H1 (cell line): ENCODE results near the gene THADA. TPM values are rescaled to one million over a fixed set of nuclear protein-coding genes. Genes with fewer than 3 reads are reported as not detected.
A peak's percentile ranks its signal among the peaks of the same experiment; 100 is the strongest.

Experiments
- BACH1 ChIP-seq: IDR thresholded peaks from 2 replicates; pipeline ENCODE4 v1.6.1; 2012; ENCODE audit warnings: low read length, improper control_type of control experiment
- CBX5 ChIP-seq: fragments of 300-800, 300-1000 bp; sonication (generic); IDR thresholded peaks from 2 replicates; pipeline ENCODE4 v1.7.1; 2016; ENCODE audit warnings: antibody characterized with exemption, low read length, low read depth
- E2F6 ChIP-seq: IDR thresholded peaks from 2 replicates; pipeline ENCODE4 v1.6.1; 2012; ENCODE audit warnings: inconsistent platforms
- FOSL1 ChIP-seq: IDR thresholded peaks from 2 replicates; pipeline ENCODE4 v1.6.1; 2011; ENCODE audit warnings: mild to moderate bottlenecking, low read depth, low read length, moderate library complexity; ENCODE audit not compliant: insufficient read depth
- GABPA ChIP-seq: IDR thresholded peaks from 2 replicates; pipeline ENCODE4 v1.6.1; 2011; ENCODE audit warnings: mild to moderate bottlenecking, low read length, moderate library complexity, borderline replicate concordance; ENCODE audit not compliant: insufficient read depth
- GTF2F1 ChIP-seq: IDR thresholded peaks from 2 replicates; pipeline ENCODE4 v1.6.1; 2012; ENCODE audit warnings: low read depth, low read length, improper control_type of control experiment, borderline replicate concordance
- HDAC6 ChIP-seq: IDR thresholded peaks from one replicate; pipeline ENCODE4 v1.7.1; 2012; ENCODE audit warnings: low read depth, mild to moderate bottlenecking, inconsistent platforms, low read length, moderate library complexity
- MAFK ChIP-seq: IDR thresholded peaks from 2 replicates; pipeline ENCODE4 v1.6.1; 2012; ENCODE audit warnings: low read depth, mild to moderate bottlenecking, improper control_type of control experiment, low read length
- NANOG ChIP-seq: IDR thresholded peaks from 2 replicates; pipeline ENCODE4 v1.6.1; 2011; ENCODE audit warnings: low read length, low read depth, mild to moderate bottlenecking, inconsistent platforms; ENCODE audit not compliant: insufficient read depth, poor library complexity, severe bottlenecking
- NRF1 ChIP-seq: IDR thresholded peaks from 2 replicates; pipeline ENCODE4 v1.6.1; 2011; ENCODE audit warnings: mild to moderate bottlenecking, low read depth, low read length, improper control_type of control experiment
- PHF8 ChIP-seq: fragments of 200-600 bp; sonication (generic); conservative IDR thresholded peaks from 2 replicates; pipeline ENCODE4 v1.7.1; 2012; ENCODE audit warnings: low read depth, mild to moderate bottlenecking, inconsistent platforms, low read length, moderate library complexity
- POLR2A ChIP-seq, 2 experiments: IDR thresholded peaks; 1 replicate in 1 of 2; 2 replicates in 1 of 2; pipeline ENCODE4 v1.6.1; 2011; ENCODE audit warnings: low read depth in 2 of 2, low read length in 2 of 2, mild to moderate bottlenecking in 2 of 2; ENCODE audit errors: control extremely low read depth in 1 of 2
- RAD21 ChIP-seq, 2 experiments: IDR thresholded peaks in 1 of 2; conservative IDR thresholded peaks in 1 of 2; 2 replicates each; pipeline ENCODE4 v1.6.1; 2011; ENCODE audit warnings: low read depth in 2 of 2, low read length in 2 of 2, improper control_type of control experiment in 1 of 2, inconsistent platforms in 1 of 2, mild to moderate bottlenecking in 1 of 2, moderate library complexity in 1 of 2
- SAP30 ChIP-seq: fragments of 300-600 bp; sonication (generic); IDR thresholded peaks from 2 replicates; pipeline ENCODE4 v1.7.1; 2012; ENCODE audit warnings: low read length, moderate library complexity, mild to moderate bottlenecking, inconsistent platforms; ENCODE audit not compliant: insufficient read depth, insufficient replicate concordance
- SIX5 ChIP-seq: IDR thresholded peaks from 2 replicates; pipeline ENCODE4 v1.6.1; 2011; ENCODE audit warnings: mild to moderate bottlenecking, low read depth, low read length
- SP1 ChIP-seq: IDR thresholded peaks from 2 replicates; pipeline ENCODE4 v1.6.1; 2011; ENCODE audit warnings: low read depth, low read length
- SRF ChIP-seq: IDR thresholded peaks from 2 replicates; pipeline ENCODE4 v1.6.1; 2011; ENCODE audit warnings: mild to moderate bottlenecking, low read depth, low read length, moderate library complexity
- SUZ12 ChIP-seq: fragments of 200-600 bp; sonication (generic); IDR thresholded peaks from 2 replicates; pipeline ENCODE4 v1.6.1; 2012; ENCODE audit warnings: mild to moderate bottlenecking, inconsistent platforms, low read length, moderate library complexity, mixed read lengths
- TAF7 ChIP-seq: optimal IDR thresholded peaks from 2 replicates; pipeline ENCODE3; 2011; ENCODE audit warnings: low read depth, mild to moderate bottlenecking, inconsistent platforms, low read length, moderate library complexity, borderline replicate concordance
- TCF12 ChIP-seq: IDR thresholded peaks from 2 replicates; pipeline ENCODE4 v1.6.1; 2011; ENCODE audit warnings: low read depth, mild to moderate bottlenecking, low read length
- USF2 ChIP-seq: IDR thresholded peaks from 2 replicates; pipeline ENCODE4 v1.6.1; 2011; ENCODE audit warnings: low read length, improper control_type of control experiment
- YY1 ChIP-seq: IDR thresholded peaks from 2 replicates; pipeline ENCODE4 v1.6.1; 2011; ENCODE audit warnings: low read depth, mild to moderate bottlenecking, low read length
- polyA plus RNA-seq, 7 experiments: library from polyadenylated mRNA; depleted of rRNA in 3 of 7; stranded (reverse) in 5 of 7; unstranded in 2 of 7; fragments of >200 nt in 5 of 7; fragments of 200-250 nt in 2 of 7; gene quantifications; 1 replicate in 5 of 7; 2 replicates in 1 of 7; 4 replicates in 1 of 7; pipeline versions ENCODE4 v1.2.1 to v1.2.3, GENCODE V29; 2011 to 2013; ENCODE audit warnings: missing spikeins in 2 of 7, mixed read lengths in 2 of 7
- total RNA-seq: library from RNA; stranded (reverse); fragmentation: NEBNext Ultra II Directional; extraction: Animal tissue kit (Norgen Biotek cat#: 25700); gene quantifications from 2 replicates; pipeline ENCODE4 v1.2.1, GENCODE V29; 2021

Gene THADA
- total and polyA plus RNA-seq, 2 of the 8 experiments (the other 6 are each of a cell fraction or from before 2014, with no cell fraction given), result 22.4 to 26.8 TPM

- TF ChIP-seq SRF (no peak), FOSL1 (no peak), RAD21 (IDR thresholded peaks at IDR 0.05 in 1 of 2, conservative IDR thresholded peaks at IDR 0.05 in 1 of 2; ENCODE audit: low read depth in 2 of 2, low read length in 2 of 2) (no peak), SP1 (no peak), POLR2A (IDR thresholded peaks at IDR 0.05; ENCODE audit: control extremely low read depth in 1 of 2, low read depth in 2 of 2, low read length in 2 of 2) (peak in 1 of 2 experiments; percentile 86; a peak in 2 of 3 replicates), PHF8 (no peak), YY1 (peak; percentile 24; the same call in 1 of the 2 replicates), NRF1 (no peak), SAP30 (no peak), USF2 (no peak), GTF2F1 (no peak), NANOG (no peak), E2F6 (no peak), BACH1 (no peak; the same call in 1 of the 2 replicates), HDAC6 (no peak), MAFK (no peak), SIX5 (no peak), SUZ12 (no peak), TAF7 (peak; percentile 53), CBX5 (no peak), GABPA (0 out of 2 replicates have a peak, but pooled peaks have one; percentile 30), TCF12 (no peak)
Measured at GRCh38 chr2:43226558-43226954, 369.3 kb downstream of the THADA start, which contains the start of gene ZFP36L2 (continued).
